GM21515 (cell line): Measurements from ENCODE around the gene CXCR5.

ENCODE experiments used
- ATAC-seq: cut with Tn5 transposase; IDR thresholded peaks from one replicate; pipeline ENCODE4 v1.9.1; 2021; ENCODE audit not compliant: unreplicated experiment

The CXCR5 gene

DNA sequence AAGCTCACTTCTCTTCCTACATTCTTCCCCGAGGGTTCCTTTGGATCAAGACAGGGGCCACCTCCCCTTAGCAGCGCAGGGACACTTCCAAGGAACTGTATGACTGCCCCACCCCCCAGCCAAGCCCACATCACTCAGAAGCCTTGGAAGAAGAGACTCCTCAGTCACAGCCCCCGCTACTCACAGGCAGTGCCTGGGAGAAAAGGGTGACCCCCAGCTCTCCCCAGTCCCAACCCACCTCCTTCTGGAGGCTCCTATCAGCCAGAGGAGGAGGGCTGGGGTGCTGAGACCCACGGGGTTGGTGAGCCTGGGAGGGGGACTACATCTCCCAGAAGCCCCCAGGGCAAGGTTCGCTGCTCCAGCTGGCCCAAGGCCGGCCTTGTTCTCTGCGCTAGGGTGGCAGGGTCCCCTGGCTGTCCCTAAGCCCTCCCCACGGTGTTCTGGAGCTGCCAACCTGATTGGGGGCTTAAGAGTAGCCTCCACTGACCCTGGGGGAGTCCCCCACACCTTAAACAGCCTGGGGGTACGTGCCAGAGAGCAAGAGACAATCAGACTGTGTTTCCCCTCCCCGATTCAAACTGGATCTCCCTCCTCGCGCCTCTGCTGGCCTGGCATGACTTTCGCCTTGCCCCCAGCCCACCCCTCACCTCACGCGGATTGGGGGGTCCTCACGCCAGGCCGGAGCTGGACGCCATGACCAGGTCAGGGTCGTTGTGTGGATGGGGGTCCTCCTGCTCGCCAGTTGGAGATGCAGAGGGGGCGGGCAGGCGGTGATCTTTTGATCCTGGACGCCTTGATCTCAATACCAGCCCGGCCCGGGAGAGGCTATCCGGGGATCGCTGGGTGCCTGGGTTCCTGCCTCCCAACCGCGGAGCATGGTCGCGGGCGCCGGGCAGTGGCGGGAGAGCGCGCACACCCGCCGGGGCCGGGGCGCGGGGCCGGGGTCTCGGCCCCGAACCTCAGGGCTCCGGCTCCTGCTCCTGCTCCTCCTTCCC lies 41.2 kb downstream of the CXCR5 start:
- ATAC-seq = no peak

DNA sequence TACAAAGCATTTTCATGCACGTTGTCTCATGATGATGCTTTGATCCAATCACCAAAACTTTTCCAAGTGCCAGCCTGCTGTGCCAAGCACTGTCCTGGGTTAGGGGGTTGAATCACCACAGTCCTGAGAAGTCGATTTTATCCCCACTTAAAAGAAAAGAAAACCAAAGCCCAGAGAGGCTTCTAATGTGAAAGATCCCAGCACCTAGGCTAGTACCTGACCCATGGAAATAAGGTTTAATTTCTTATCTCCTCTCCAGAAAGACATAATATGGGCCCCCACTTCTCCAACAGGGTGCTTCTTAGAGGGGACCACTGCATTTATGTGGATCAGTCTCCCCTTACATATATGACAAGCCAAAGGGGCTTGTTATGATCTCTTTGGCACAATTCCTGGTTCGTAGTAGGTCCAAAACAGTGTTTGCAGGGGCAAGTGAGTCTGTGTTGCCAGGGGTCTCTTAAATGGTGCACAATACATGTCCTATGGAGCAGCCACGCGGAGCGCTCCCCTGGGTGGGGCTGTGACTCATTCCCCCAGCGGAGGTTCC lies 43.9 kb downstream of the CXCR5 start:
- ATAC-seq = no peak

- ATAC-seq = peak; percentile 43
Measured at GRCh38 chr11:118928101-118928869, 44.6 kb downstream of the CXCR5 start.

DNA sequence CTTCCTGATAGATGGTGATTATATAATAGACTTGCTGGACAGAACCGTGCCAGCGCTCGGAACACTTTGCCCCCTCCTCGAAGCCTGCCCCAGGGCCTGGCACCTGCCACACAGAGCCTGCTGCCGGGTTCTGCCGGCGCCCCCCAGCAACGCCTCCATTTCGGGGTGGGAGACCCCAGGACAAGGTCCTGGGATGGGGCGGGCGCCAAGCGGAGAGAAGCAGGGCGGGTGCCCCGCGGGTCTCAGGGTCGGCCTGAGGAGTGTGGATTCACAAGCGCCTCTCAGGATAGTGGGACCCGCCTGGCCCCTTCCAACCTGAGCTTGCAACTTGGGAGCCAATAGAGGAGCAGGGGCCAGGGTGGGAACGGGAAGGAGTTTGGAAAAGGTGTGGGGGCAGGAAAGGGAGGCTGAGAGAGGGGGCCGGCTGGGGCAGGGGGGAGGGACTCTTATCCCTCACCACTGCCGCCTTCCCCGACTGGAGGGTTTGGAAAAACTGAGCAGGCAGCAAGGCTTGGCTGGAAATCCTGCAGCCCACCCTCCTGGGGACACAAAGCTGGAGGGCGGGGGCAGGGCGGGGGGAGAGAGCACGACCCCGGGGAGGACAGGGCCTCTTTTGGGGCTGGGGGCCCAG lies 45.3 kb downstream of the CXCR5 start:
- no peak for ATAC-seq

DNA sequence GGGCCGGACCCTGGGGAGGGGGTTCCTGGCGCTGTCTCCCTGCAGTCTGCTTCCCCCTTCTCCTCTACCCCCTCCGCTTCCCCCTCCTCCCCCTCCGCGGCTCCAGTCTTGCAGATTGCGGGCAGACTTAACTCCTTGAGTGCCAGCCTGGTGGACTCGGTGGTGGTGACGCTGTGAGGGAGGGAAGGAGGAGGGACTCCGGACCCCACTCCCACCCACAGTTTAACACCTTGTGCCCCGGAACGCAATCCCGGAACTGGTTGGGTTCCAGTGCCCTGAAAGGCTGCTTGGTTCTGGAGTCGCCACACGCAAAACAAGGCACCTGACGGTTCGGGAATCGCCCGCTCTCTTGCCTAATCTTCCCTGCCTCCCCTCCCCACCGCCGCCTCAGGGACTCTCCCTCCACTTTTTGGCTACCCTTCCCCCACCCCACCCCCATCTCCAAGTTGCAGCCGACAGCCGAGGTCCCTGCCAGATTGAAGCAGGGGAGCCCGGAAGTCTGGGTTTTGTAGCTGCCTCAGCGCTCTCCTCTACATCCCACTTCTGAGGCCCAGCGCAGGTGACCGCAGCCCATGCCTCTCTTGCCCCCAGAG lies 45.9 kb downstream of the CXCR5 start:
- ATAC-seq = no peak

DNA sequence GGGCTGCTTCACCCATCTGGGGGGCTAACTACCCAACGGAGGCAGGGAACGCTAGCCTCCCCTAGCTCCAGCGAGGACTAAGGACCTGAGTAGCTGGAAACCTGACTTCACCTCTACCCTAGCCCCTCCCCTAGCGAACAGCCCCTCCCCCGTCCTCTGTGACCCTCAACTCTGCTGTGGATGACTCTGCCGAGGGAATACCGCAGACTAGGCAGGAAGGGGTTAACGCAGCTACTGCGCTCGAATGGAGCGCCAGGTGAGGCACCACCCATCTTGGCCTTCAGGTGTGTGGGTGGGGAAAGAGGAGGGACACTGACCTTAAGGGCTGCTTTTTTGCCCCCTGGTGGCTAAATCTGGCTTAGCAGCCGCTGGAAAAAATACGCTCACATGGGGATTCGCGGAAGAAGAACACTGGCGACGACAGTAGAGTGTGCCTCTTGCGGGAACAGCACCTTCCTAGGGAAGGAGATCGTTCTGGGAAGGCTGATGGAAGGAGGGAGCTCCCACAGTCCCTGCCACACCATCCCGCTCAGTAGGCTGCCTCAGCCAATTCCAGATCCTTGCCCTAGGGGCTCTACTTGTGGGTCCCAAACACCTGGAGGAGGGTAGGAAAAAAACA lies 46.5 kb downstream of the CXCR5 start:
- ATAC-seq = no peak

DNA sequence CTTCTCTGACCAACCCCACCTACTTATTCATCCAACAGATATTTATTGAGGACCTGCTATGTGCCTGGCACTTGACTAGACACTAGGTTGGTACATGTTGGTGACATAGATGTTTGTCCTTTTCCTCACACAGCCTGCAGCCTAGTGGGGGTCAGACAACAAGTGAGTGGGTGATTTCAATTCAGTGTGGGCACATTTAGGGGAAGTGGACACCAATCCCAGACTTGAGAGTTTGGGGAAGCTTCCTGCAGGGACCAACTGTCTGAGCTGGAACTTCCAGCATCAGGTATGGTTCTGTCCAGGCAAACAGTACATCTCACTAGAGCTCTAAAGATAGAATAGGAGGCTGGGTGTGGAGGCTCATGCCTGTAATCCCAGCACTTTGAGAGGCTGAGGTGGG lies 47.9 kb downstream of the CXCR5 start:
- ATAC-seq = no peak

- no peak for ATAC-seq
Measured at GRCh38 chr11:118933486-118933885, 49.8 kb downstream of the CXCR5 start.

GRCh38 chr11:118935376-118935775 lies 51.7 kb downstream of the CXCR5 start:
- ATAC-seq = no peak

- no peak for ATAC-seq
Measured at GRCh38 chr11:118938491-118939403, 55.1 kb downstream of the CXCR5 start.

DNA sequence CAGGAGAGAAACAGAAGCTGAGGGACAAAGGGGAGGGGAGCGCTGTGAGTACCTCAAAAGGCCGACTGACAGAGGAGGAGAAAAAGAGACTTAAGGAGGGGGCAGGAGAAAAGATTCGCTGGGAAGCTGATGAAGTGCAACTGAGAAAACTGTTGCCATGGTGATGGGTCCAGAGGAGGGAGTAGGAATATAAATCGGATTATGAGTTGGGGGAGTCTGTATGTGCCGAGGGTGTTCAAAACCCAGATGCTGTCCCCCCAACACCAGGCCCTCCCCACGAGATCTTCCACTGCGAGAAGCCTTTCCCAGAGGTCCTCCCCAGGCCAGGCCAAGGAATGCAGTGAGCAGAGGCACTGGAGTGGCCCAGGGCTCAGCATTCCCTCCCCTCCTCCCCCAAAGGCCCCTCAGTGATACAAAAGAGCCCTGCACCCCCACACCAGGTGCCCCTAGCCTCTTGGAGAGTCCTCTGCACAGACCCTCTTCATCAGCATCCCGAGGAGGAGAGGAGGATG lies 55.8 kb downstream of the CXCR5 start:
- ATAC-seq = no peak

DNA sequence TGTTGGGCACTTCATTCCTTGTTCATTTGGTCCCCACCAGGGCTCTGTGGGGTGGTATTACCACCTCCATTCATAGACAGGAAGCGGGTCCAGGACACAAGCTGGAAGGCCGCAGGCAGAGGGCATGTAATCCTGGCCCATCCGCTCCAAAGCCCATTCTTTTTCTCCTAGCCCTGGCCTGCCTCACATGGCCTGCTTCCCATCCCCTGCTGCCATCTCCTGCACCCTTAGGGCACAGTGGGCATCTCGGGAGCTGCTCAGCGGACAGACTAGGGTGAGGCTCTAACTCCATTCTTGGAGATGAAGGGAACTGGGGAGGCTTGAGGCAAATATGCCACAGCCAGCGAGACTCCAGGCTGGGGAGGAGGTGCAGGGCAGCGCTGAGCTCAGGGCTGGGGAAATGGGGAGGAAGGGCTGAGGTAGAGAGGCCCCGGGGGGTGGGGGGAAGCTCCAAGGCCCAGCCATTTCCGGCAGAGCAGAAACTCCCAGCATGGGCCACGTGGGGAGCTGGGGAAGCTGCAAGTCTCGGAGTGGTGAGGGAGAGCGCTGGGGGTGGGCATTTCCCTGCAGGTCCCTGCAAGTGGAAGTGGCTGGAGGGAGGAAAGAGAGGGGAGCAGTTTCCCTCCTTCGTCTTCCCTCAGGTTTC lies 56.4 kb downstream of the CXCR5 start:
- no peak for ATAC-seq

DNA sequence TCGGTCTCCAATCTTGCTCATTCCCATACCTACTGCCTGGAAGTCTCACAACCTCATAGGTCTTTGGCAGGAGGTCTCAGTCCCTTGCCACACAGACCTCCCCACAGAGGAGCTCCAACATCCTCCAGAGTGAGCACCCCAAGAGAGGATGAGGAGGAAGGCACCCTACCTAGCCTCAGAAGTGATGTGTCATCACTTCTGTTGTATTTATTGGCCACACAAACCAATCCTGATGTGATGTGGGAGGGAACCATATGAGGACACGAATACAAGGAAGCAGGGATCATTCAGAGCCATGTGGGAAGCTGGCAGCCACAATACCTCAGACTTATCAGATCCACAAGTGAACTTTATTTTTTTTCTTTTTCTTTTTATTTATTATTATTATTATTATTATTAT lies 63.4 kb downstream of the CXCR5 start:
- ATAC-seq = no peak
